GM12864 (cell line): ENCODE data around the gene KSR1.
"Not testable (repeated sequence)": the region's sequence is repeated elsewhere in the genome, so short reads cannot be mapped to it uniquely, and the experiment has no call there.

Experiments
- DNase-seq: peaks from one replicate; pipeline ENCODE4 v3.0.0-alpha.2; 2011; ENCODE audit warnings: low read depth
- H3K4me3 ChIP-seq: 2 replicates; pipeline ENCODE4 v1.5.1; 2011; ENCODE audit warnings: mild to moderate bottlenecking, low read depth, low read length, control low read depth
- CTCF ChIP-seq: IDR thresholded peaks from 2 replicates; pipeline ENCODE4 v1.5.1; 2011; ENCODE audit warnings: low read depth, mild to moderate bottlenecking, moderate library complexity, low read length, control low read depth, inconsistent platforms; ENCODE audit errors: missing control alignments

The KSR1 gene

GRCh38 chr17:27421111-27421510, 35.1 kb upstream of the KSR1 start:
- DNase-seq: no peak
- TF ChIP-seq CTCF: no peak
- H3K4me3 ChIP-seq: no peak overlapping the region

- DNase-seq, H3K4me3 ChIP-seq: not testable (repeated sequence)
Observed at GRCh38 chr17:27421626-27422025, 34.6 kb upstream of the KSR1 start.

GRCh38 chr17:27422601-27423000, 33.6 kb upstream of the KSR1 start:
- no peak for DNase-seq
- no peak overlapping the region for H3K4me3 ChIP-seq
- no peak for TF ChIP-seq CTCF

- no peak for TF ChIP-seq CTCF
- no peak overlapping the region for H3K4me3 ChIP-seq
- DNase-seq: peak; percentile 3
Observed at GRCh38 chr17:27423651-27424050, 32.6 kb upstream of the KSR1 start.

GRCh38 chr17:27424516-27424915, 31.7 kb upstream of the KSR1 start:
- TF ChIP-seq CTCF: no peak
- H3K4me3 ChIP-seq: no peak overlapping the region
- no peak for DNase-seq

GRCh38 chr17:27424941-27425340, 31.3 kb upstream of the KSR1 start:
- H3K4me3 ChIP-seq: no peak overlapping the region
- no peak for DNase-seq
- TF ChIP-seq CTCF: no peak

GRCh38 chr17:27425571-27425970, 30.7 kb upstream of the KSR1 start:
- DNase-seq: not testable (repeated sequence)

GRCh38 chr17:27425991-27426390, 30.3 kb upstream of the KSR1 start:
- DNase-seq: no peak
- H3K4me3 ChIP-seq: no peak overlapping the region
- no peak for TF ChIP-seq CTCF

More at GRCh38 chr17:27425571-27425970, 30.7 kb upstream of the KSR1 start:
- not testable (repeated sequence) for H3K4me3 ChIP-seq

GRCh38 chr17:27426471-27426870, 29.8 kb upstream of the KSR1 start:
- DNase-seq, H3K4me3 ChIP-seq: not testable (repeated sequence)

- H3K4me3 ChIP-seq, DNase-seq: not testable (repeated sequence)
Observed at GRCh38 chr17:27427166-27427862, 28.9 kb upstream of the KSR1 start.
